Breast epithelium (tissue), 4 donors: Measurements from ENCODE around the gene ENOSF1. TPM values are rescaled to one million over a fixed set of nuclear protein-coding genes. Genes with fewer than 3 reads are reported as not detected.

ENCODE experiments used
- DNase-seq, 2 donors: peaks; one replicate each; pipeline ENCODE4 v3.0.0-alpha.2; 2019; ENCODE audit warnings: low spot score in 2 of 2
- H3K27ac ChIP-seq, 2 donors: fragments of 200-600 bp; sonication (generic) in 1 of 2; one replicate each; pipeline ENCODE4 v1.5.1; 2016 to 2019; ENCODE audit warnings: mild to moderate bottlenecking in 1 of 2
- H3K27me3 ChIP-seq, 2 donors: fragments of 200-600 bp; sonication (generic) in 1 of 2; one replicate each; pipeline versions ENCODE4 v1.5.1 to v1.6.0; 2017 to 2019; ENCODE audit warnings: control low read depth in 1 of 2, mild to moderate bottlenecking in 1 of 2
- H3K36me3 ChIP-seq: fragments of 200-600 bp; one replicate; pipeline ENCODE4 v1.5.1; 2019
- H3K4me1 ChIP-seq, 2 donors: fragments of 200-600 bp; sonication (generic); one replicate each; pipeline ENCODE4 v1.5.1; 2016 to 2019; ENCODE audit warnings: control low read depth in 1 of 2
- H3K4me3 ChIP-seq, 3 donors: fragments of 200-600 bp; sonication (generic); 1 replicate in 2 of 3; 2 replicates in 1 of 3; pipeline ENCODE4 v1.5.1; 2016 to 2019; ENCODE audit warnings: mild to moderate bottlenecking in 3 of 3, moderate library complexity in 2 of 3
- H3K9me3 ChIP-seq, 2 donors: fragments of 200-600 bp; sonication (generic) in 1 of 2; one replicate each; pipeline ENCODE4 v1.5.1; 2016 to 2019; ENCODE audit warnings: control low read depth in 1 of 2
- POLR2A ChIP-seq: fragments of 450-650 bp; IDR thresholded peaks from one replicate; pipeline ENCODE4 v1.6.1; 2016; ENCODE audit warnings: antibody characterized with exemption, mild to moderate bottlenecking, moderate library complexity
- POLR2AphosphoS5 ChIP-seq, 3 donors: sonication (generic); formaldehyde crosslinking; IDR thresholded peaks; one replicate each; pipeline ENCODE4 v1.6.1; 2017; ENCODE audit warnings: antibody characterized with exemption in 3 of 3
- intact Hi-C: fragments of 100-400 bp; cut with DNase I; formaldehyde crosslinking; loops from one replicate; pipeline ENCODE4 v1.15.1; 2023; ENCODE audit warnings: low total_unique reads
- total RNA-seq, 3 donors: library from RNA; depleted of rRNA; stranded (reverse); fragments of >200 nt; gene quantifications; one replicate each; pipeline ENCODE4 v1.1.0, GENCODE V29; 2016
- TF ChIP-seq, protein P1 (sequence below), 3 donors: fragments of 450-650 bp; IDR thresholded peaks; one replicate each; pipeline ENCODE4 v1.5.1; 2016 to 2017; ENCODE audit warnings: antibody characterized with exemption in 3 of 3, mild to moderate bottlenecking in 3 of 3, moderate library complexity in 3 of 3

Gene ENOSF1
- total RNA-seq, 3 donors from 2014 or later = 49.4 to 96.0 (median 90.1) TPM

DNA sequence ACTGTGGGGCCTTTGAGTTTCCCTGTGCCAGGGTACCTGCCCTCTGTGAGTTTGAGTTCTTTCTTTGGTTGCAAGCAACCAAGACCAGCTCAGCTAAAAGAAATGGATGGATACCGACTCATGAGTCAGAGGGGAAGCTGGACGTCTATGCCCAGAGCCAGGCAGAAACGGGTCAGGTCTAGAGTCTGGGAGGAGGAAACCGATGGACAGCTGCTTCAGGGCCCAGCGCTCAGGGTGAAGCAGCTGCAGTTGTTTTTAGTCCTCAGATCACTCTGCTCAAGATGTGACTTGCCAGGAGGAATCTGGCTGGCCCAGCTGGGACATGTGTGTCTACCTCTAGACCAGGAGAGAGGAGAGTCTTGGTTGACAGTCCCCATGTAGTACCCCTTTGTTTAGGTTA, 65.1 kb downstream of the ENOSF1 start:
- no peaks in the 10 kb centered on the region for H3K4me1 ChIP-seq
- no peak overlapping the region for H3K27ac ChIP-seq
- no peak for DNase-seq
- no peaks in the 10 kb centered on the region for H3K27me3 ChIP-seq
- no peaks in the 10 kb centered on the region for H3K9me3 ChIP-seq
- H3K36me3 ChIP-seq = no peaks in the 10 kb centered on the region
- intact Hi-C loops = no loop called here
- H3K4me3 ChIP-seq = no peak overlapping the region
- no peak for TF ChIP-seq POLR2A
- no peak for TF ChIP-seq POLR2AphosphoS5 (IDR thresholded peaks at IDR 0.05)
- TF ChIP-seq, protein P1, sequence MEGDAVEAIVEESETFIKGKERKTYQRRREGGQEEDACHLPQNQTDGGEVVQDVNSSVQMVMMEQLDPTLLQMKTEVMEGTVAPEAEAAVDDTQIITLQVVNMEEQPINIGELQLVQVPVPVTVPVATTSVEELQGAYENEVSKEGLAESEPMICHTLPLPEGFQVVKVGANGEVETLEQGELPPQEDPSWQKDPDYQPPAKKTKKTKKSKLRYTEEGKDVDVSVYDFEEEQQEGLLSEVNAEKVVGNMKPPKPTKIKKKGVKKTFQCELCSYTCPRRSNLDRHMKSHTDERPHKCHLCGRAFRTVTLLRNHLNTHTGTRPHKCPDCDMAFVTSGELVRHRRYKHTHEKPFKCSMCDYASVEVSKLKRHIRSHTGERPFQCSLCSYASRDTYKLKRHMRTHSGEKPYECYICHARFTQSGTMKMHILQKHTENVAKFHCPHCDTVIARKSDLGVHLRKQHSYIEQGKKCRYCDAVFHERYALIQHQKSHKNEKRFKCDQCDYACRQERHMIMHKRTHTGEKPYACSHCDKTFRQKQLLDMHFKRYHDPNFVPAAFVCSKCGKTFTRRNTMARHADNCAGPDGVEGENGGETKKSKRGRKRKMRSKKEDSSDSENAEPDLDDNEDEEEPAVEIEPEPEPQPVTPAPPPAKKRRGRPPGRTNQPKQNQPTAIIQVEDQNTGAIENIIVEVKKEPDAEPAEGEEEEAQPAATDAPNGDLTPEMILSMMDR (IDR thresholded peaks at IDR 0.05) = no peak

DNA sequence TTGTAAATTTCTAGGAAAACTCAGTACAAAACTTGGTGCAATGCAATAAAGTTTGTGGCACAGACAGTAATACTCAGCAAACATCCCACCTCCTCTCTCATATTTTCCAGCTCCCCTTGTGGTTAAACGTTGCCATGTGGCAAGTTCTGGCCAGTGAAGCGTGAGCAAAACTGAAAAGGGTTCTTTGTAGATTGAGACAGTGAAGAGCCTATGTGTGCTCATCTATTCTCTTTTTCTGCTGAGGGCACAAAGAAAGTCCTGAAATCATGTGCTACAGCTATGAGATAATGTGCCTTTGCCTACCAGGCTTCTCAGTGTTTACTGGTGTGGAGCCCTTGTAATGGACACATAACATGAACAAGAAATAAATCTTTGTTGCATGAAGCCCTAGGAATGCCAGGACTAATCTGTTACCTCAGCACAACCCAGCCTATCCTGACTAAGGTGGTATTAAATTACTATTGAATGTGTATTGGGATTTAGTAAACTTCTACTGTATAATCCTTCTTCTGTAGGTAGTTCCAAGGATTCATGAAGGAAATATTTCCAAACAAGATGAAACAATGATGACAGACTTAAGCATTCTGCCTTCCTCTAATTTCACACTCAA, 67.9 kb downstream of the ENOSF1 start:
- no peaks in the 10 kb centered on the region for H3K36me3 ChIP-seq
- H3K4me1 ChIP-seq = no peaks in the 10 kb centered on the region
- TF ChIP-seq POLR2AphosphoS5 (IDR thresholded peaks at IDR 0.05) (no peak), POLR2A (no peak)
- TF ChIP-seq, protein P1 (IDR thresholded peaks at IDR 0.05) = no peak
- no peak overlapping the region for H3K4me3 ChIP-seq
- no peaks in the 10 kb centered on the region for H3K27me3 ChIP-seq
- intact Hi-C loops = no loop called here
- H3K9me3 ChIP-seq = no peaks in the 10 kb centered on the region
- no peak for DNase-seq
- H3K27ac ChIP-seq = no peak overlapping the region

DNA sequence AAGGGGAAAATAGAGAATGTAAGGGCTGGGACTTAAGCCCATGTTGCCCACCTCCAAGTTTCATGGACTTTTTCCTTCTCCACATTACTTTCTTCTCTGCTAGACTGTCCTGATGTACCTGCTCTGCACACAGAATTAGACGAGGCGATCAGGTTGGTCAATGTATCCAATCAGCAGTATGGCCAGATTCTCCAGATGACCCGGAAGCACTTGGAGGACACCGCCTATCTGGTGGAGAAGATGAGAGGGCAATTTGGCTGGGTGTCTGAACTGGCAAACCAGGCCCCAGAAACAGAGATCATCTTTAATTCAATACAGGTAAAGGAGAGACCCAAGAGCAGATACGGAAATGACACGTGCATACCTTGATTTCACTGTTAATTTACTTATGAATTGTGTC, 71.2 kb downstream of the ENOSF1 start:
- intact Hi-C loops = no loop called here
- no peak for TF ChIP-seq POLR2A
- H3K27me3 ChIP-seq = no peaks in the 10 kb centered on the region
- H3K36me3 ChIP-seq = no peaks in the 10 kb centered on the region
- no peaks in the 10 kb centered on the region for H3K9me3 ChIP-seq
- no peak overlapping the region for H3K27ac ChIP-seq
- no peak for DNase-seq
- H3K4me3 ChIP-seq = no peak overlapping the region
- H3K4me1 ChIP-seq = no peaks in the 10 kb centered on the region

DNA sequence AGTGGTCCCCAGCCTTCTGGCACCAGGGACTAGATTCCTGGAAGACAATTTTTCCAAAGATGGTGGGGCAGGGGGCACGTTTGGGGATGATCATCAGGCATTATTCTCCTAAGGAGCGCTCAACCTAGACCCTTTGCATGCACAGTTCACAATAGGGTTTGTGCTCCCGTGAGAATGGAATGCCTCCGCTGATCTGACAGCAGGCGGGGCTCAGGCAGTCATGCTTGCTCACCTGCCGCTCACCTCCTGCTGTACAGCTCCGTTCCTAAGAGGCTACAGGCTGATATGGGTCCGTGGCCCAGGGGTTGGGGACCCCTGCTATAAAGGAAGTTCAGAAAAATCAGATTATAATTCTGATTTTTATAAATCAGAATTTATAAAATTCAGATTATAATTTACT, 77.3 kb downstream of the ENOSF1 start:
- H3K4me3 ChIP-seq = no peak overlapping the region
- H3K27me3 ChIP-seq = no peaks in the 10 kb centered on the region
- TF ChIP-seq, protein P1 (IDR thresholded peaks at IDR 0.05) = no peak
- TF ChIP-seq POLR2A (no peak), POLR2AphosphoS5 (IDR thresholded peaks at IDR 0.05) (no peak)
- H3K4me1 ChIP-seq = no peaks in the 10 kb centered on the region
- no peak for DNase-seq
- intact Hi-C loops = no loop called here
- no peak overlapping the region for H3K27ac ChIP-seq
- H3K36me3 ChIP-seq = no peaks in the 10 kb centered on the region
- H3K9me3 ChIP-seq = no peaks in the 10 kb centered on the region

DNA sequence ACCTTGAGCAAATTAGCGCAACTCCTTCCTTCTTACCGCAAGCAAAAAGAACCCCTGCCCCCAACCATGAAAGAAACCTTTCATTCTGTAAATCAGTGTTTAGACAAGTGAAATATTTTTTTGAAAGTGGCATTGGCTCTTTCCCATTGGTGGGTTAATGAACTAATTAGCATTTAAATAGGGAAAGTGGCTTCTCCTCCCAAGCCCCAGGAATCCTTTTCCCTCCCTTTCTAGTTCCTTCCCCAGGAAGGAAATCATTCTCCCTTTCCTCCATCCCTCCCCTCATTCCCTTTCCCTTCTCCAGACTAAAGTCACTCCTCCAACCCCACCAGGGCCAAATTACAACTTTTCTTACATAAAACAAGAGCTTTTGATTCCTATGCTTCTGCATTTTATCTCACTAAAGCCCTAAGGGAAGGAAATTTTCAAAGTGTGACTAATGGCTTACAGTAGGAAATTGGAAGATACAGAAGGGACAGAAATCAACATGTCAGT, 77.8 kb downstream of the ENOSF1 start:
- H3K27ac ChIP-seq = no peak overlapping the region
- H3K4me1 ChIP-seq = no peaks in the 10 kb centered on the region
- no peak for DNase-seq
- TF ChIP-seq, protein P1 (IDR thresholded peaks at IDR 0.05) = no peak
- no peak for TF ChIP-seq POLR2AphosphoS5 (IDR thresholded peaks at IDR 0.05)
- TF ChIP-seq POLR2A = no peak
- no peak overlapping the region for H3K4me3 ChIP-seq
- H3K27me3 ChIP-seq = no peaks in the 10 kb centered on the region
- H3K36me3 ChIP-seq = no peaks in the 10 kb centered on the region
- H3K9me3 ChIP-seq = no peaks in the 10 kb centered on the region
- intact Hi-C loops = no loop called here

DNA sequence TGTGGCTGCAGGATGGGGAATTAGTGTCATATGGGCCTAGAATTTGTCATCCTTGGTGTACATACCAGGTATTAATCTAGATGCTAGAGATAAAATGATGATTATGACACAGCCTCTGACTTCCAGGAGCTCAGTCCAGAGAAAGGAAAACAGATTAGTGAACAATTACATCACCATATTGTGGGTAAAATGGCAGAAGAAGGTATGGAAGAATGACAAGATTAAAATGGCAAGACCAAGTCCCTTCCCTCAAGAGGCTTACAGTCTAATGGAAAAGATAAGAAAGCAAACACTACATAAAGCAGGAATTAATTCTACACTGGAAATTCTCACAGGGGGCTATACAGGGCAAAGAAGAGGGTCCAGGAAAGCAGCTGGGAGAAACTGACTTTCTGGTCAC, 80.9 kb downstream of the ENOSF1 start:
- no peaks in the 10 kb centered on the region for H3K9me3 ChIP-seq
- intact Hi-C loops = no loop called here
- no peak for DNase-seq
- H3K27ac ChIP-seq = no peak overlapping the region
- no peaks in the 10 kb centered on the region for H3K36me3 ChIP-seq
- no peaks in the 10 kb centered on the region for H3K27me3 ChIP-seq
- no peak for TF ChIP-seq POLR2AphosphoS5 (IDR thresholded peaks at IDR 0.05)
- TF ChIP-seq, protein P1 (IDR thresholded peaks at IDR 0.05) = no peak
- TF ChIP-seq POLR2A = no peak
- H3K4me1 ChIP-seq = no peaks in the 10 kb centered on the region
- no peak overlapping the region for H3K4me3 ChIP-seq
